Measurements from ENCODE around the gene SHC3.

SHC3 gene

GRCh38 chr9:89186960-89187359, 8.3 kb upstream of the SHC3 start:
- DNase-seq (ENCODE audit: low spot score) = no peak

GRCh38 chr9:89185980-89186379, 7.4 kb upstream of the SHC3 start:
- DNase-seq (ENCODE audit: low spot score) = peak; percentile 55

GRCh38 chr9:89183146-89183545, 4.5 kb upstream of the SHC3 start:
- no peak for DNase-seq (ENCODE audit: low spot score)

GRCh38 chr9:89182369-89182768, 3.8 kb upstream of the SHC3 start:
- DNase-seq (ENCODE audit: low spot score) = no peak

GRCh38 chr9:89179895-89180734, 1.5 kb upstream of the SHC3 start:
- peak; percentile 99 for DNase-seq (ENCODE audit: low spot score)

DNA sequence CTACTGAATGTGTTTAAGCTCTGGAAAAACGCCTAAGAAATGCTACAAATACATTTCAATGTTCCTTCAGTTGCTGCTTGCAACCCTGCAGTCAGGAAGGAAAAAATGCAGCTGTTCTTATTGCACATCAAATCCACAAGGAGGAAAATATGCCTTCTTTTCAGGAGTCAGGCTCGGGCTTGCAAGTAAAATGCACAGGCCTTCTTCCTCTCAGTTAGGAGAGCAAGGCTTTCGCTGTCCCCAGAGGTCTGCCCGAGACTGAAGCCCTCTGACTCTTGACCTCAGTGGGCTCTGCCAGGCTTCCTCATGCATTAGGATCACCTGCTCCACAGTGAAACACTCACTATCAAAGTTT, 899 bp upstream of the SHC3 start:
- DNase-seq (ENCODE audit: low spot score) = peak; percentile 74

DNA sequence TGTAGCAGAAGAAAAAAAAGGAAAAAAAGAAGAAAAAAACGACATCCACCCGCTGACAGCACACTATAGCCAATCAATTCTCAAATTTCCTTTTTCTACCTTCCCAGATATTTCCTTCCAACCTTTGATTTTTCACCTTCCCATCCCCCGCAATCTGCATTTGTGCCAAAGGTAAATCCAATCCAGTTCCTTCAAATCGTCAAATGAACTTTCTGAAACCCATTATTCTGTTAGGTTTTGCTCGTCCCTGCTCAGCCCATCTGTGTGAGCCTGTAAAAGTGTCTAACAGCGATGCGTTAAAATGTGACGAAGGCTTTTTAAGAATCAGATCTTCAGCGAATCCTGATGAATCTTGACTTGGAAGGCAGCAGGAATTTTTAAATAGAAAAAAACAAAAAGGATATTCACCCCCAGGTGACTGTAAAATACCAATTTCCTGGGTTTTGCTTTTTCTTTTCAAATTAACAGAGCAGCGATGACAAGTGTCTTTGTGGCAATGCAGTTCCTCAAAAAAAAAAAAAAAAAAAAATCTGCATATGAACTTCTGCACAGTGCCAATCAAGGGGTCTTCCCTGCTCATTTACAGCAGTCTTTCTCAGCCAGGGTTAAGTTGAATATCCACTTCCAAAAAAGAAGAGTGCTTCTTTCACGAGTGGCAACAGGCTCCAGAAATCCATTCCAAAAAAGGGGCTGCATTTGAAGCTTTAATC, 367 bp upstream of the SHC3 start:
- no peak for DNase-seq (ENCODE audit: low spot score)

DNA sequence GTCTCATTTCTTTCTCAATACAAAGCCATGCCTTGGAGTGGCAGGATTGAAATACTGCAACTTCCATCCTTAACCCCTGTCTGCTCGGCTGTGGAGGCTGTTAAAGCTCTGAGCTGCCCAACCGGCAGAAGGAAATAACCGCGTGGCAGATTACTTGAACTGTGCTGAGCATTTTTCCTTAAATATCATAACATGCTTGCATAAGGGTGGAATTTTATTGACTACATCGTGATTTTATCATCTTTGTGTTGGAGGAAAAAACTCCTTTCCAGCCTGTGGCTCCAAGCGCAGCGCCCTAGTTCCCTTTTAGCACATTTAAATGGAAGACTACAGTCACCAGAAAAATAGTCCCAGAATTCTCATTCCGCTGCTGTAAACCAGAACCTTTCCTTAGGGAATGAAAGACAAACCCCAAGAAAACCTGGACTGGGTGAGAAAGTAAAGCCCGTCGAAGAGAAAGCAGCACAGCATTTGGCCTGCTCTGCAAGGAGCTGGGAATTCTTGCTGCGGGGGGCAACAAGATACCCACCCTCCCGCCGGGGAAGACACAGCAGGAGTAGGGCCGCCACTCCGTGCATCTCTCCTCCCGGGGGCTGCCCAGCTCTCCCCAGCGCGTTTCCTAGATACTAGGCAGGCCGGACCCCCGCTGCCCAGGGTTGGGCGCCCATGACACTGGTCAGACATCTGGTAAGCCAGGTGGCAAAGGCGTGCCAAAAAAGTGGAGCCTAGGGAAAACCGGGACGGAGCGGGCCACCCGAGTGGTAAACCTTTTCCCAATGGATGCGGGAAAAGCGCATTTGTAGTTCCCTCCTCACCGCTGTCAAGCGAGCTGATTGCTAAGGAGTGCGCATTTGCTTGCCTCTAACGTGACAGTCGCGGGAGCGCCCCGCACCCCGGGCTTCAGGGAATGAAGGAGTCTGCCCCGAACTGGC, 1.3 kb downstream of the SHC3 start:
- DNase-seq (ENCODE audit: low spot score) = no peak

DNA sequence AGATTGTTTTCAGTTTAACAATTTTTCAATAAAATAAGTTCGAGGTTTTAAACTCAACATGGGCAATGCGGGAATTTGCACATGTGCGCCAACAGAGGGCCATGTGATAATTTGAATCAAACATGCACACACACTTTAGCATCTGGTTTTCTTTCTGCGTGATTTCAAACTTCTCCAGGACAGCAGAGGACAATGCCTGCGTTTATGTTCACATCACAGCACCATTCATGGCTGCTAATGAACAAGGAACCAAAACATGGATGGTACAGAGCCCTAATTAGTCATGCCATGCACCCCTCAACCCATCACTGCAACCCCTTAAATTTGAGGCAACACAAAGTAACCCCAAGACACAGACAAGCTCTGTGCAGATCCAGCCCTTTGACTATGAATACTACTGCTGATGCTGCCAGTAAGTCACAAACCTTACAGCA, 2.8 kb downstream of the SHC3 start:
- DNase-seq (ENCODE audit: low spot score) = no peak

DNA sequence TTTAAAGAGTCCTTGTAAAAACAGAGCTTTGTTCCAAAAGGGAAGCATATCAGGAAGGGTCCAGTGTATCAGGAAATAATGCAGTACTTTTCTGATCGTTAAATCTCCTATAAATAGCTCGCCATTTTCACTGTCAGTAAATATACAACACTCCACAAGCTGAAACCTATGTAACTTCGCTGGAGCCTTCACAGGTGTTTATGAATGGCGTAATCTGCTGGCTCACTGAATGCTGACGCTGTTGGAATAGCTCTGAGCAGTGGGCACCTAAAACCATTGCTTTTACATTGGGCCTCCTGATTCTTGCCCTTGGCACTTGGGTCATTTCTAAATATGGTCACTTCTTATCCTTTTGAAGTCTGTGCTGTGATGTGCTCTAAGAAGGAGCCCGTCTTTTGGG, 4.3 kb downstream of the SHC3 start:
- no peak for DNase-seq (ENCODE audit: low spot score)

- no peak for DNase-seq (ENCODE audit: low spot score)
These were observed 5.5 kb downstream of the SHC3 start for GRCh38 chr9:89173072-89173471.

DNA sequence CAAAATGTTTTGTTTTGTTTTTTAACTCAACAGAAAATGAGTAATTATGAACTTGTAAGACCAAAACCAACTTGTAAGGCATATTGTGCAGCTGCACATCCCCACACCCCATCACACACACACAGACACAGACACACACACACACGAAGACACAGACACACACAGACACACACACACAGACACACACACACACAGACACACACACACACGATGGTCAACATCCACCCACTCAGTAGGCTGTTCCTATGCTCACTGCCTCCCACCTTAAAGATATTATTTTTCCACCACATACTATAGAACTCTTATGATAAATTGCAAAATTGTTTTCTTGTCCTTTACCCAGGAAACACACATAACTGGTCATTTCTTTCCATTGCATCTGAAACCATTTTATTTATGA, 6.2 kb downstream of the SHC3 start:
- DNase-seq (ENCODE audit: low spot score) = no peak

DNA sequence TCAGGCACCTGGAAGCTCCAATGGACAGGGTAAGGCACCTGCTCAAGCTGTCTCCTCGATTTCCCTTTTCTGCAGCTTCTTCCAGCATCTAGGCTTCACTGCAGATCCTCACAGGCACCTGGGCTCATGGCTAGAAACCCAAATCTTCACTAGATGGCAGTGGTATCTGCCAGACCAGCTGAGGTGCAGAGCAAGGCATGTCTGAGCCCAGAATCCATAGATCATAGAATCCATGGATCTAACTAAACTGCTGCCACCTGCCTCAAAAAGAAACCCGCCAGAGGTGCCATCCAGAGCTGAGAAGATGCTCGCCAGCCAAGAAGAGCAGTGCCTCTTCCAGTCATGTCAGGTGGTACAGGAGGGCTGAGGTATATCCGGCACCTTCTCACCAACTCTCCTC, 6.9 kb downstream of the SHC3 start:
- DNase-seq (ENCODE audit: low spot score) = no peak

- no peak for DNase-seq (ENCODE audit: low spot score)
These were observed 7.4 kb downstream of the SHC3 start for GRCh38 chr9:89171231-89171630.

DNA sequence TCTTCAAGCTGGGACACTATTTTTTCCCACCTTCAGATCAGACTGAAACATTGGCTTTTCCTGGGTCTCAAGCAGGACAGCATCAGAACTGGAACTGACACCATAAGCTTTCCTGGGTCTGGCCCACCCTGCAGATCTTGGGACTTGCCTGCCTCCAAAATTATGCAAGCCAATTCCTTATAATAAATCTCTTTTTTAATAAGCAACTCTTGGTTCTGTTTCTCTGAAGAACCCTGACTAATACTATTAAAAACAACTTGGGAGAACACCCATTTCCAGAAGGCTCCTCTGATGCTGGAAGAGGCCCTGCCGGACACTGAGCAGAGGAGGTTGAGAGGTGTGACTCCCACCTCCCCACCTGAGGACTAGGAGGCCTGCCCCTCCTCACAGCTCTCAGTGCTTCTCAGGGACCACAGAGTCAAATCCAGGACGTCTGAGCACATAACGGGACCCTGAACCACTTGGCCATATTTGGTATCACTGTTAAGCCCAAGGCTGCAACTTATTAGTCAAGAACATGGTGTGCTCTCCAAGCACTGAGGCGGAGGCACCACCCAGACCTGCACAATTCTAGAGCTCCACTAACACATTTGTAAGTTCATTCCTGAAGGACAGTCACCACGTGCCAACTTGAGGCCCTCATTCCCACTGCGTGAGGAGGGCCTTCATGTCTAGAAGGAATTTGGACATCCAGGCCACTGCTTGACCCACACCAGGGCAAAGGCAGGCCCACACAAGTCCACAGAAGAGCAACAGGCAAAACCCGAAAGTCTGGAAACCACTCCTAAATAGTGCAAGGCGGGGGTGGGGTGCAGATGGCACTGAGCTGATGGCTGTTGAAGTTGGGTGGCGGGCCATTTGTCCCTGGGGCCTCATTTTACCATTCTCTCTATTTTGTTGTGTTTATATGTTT, 9.5 kb downstream of the SHC3 start:
- no peak for DNase-seq (ENCODE audit: low spot score)

DNA sequence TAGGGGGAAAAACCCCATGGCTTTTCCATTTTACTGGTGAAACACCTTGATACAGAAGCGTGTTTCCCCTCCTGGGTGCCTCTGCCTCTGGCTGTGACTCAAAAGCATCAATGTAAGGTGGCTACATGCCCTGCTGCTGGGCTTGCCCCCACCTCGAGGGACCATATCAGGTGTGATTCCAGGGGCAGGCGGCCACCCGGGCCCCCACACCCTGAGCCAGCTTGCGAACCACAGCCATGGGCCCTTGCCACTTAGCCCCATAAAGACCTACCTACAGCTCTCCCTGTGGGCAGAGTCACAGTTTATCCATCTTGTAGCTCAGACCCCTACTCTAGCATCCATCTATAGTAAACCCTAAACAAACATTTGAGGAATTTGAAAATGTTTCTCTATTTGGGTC, 10.8 kb downstream of the SHC3 start:
- DNase-seq (ENCODE audit: low spot score) = no peak

DNA sequence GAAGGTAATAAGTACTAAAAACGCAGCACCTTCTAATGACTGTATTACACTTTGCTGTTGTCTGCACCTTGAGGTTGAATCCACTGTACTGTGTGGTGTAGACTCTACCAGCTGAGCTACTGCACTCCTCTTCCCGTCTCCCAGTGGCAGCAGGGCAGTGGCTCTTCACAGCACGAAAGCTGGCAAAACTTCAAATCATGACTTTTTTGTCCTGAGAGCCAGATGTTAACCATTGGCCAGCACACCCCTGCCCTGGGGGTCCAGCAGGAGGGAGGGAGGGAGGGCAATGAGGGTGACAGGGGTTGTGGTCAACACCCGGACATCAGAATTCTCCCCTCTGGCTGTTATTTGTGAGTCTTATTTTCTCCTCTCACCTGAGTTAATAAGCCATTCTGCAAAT, 11.8 kb downstream of the SHC3 start:
- no peak for DNase-seq (ENCODE audit: low spot score)

DNA sequence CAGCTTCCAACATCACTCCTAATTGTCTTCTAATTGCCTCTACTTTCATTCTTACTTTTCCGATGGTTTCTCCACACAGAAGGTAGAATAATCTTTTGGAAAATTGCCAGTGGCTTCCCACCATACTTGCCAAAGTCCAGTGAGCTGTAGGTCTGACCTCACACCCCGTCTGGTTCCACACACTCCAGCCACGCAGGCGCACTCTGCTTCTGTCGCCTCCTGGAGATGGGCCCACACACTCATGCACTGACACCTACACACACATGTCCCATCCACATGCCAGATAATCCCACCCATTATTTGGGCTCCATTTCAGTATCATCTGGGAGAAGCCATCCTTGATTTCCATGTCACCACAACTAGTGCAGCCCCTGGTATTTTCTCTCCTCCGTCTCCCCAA, 12.7 kb downstream of the SHC3 start:
- no peak for DNase-seq (ENCODE audit: low spot score)

- DNase-seq (ENCODE audit: low spot score) = no peak
These were observed 13.3 kb downstream of the SHC3 start for GRCh38 chr9:89165341-89165740.

DNA sequence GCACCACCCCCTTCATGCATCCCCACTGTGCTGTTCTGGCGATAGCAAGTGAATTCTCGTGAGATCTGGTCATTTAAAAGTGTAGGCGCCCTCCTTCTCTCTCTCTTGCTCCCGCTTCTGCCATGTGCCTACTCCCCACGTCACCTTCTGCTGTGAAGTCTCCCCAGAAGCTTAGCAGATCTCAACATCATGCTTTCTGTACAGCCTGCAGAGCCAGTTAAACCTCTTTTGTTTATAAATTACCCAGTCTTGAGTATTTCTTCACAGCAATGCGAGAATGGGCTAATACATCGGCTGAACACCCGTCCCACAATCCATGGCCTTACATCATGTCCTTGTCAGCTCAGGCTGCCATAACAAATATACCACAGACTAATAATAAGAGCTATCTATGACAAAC, 17.4 kb downstream of the SHC3 start:
- no peak for DNase-seq (ENCODE audit: low spot score)

DNA sequence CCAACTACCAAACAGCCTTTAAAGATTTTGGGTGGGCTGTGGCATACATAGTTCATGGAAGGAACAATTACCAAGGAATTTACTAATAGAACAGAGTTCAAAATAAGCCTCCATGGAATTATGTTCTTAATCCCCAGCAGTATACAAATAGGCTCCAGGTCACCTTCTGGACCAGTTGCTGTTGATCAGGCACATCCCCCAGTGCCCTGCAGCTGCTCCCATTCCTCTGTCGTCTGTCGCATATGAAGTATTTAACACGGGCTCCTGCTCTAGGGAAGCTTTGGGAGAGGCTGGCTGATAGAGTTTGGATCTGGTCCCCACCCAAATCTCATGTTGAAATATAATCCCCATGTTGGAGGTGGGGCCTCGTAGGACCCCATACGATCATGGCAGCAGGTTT, 17.8 kb downstream of the SHC3 start:
- DNase-seq (ENCODE audit: low spot score) = no peak

Measured in RKO (cell line).